ENCODE measurements around the gene ACSS1.

Gene ACSS1

DNA sequence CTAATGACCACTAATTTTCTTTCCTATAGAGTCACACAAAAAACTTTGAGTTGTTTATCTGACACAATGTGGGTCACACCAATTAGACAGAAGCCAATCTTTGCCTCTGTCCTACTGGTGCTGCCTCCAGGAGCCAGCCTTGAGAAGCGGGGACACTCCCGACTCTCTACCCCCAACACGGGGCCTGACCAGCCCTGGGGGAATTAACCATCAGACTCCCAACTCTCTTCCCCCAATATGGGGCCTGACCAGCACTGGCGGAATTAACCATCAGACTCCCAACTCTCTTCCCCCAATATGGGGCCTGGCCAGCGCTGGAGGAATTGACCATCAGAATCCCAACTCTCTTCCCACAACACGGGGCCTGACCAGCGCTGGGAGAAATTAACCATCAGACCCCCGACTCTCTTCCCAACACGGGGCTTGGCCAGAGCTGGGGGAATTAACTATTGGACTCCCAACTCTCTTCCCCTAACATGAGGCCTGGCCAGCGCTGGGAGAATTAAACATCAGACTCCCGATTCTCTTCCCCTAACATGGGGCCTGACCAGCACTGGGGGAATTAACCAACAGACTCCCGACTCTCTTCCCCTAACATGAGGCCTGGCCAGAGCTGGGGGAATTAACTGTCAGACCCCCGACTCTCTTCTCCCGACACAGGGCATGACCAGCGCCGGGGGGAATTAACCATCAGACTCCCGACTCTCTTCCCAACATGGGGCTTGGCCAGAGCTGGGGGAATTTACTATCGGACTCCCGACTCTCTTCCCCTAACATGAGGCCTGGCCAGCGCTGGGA, 96.4 kb downstream of the ACSS1 start:
- TF ChIP-seq SIN3A (IDR thresholded peaks at IDR 0.05; ENCODE audit: borderline replicate concordance, insufficient read depth, low read length) (no peak), POLR2AphosphoS5 (IDR thresholded peaks at IDR 0.05; ENCODE audit: low read depth, low read length) (no peak), FOXP2 (optimal IDR thresholded peaks at IDR 0.05; ENCODE audit: borderline replicate concordance, extremely low read depth, extremely low read length, insufficient read depth) (no peak), TAF1 (IDR thresholded peaks at IDR 0.05; ENCODE audit: borderline replicate concordance, insufficient read depth, low read length) (no peak)
- TF ChIP-seq, protein P1, sequence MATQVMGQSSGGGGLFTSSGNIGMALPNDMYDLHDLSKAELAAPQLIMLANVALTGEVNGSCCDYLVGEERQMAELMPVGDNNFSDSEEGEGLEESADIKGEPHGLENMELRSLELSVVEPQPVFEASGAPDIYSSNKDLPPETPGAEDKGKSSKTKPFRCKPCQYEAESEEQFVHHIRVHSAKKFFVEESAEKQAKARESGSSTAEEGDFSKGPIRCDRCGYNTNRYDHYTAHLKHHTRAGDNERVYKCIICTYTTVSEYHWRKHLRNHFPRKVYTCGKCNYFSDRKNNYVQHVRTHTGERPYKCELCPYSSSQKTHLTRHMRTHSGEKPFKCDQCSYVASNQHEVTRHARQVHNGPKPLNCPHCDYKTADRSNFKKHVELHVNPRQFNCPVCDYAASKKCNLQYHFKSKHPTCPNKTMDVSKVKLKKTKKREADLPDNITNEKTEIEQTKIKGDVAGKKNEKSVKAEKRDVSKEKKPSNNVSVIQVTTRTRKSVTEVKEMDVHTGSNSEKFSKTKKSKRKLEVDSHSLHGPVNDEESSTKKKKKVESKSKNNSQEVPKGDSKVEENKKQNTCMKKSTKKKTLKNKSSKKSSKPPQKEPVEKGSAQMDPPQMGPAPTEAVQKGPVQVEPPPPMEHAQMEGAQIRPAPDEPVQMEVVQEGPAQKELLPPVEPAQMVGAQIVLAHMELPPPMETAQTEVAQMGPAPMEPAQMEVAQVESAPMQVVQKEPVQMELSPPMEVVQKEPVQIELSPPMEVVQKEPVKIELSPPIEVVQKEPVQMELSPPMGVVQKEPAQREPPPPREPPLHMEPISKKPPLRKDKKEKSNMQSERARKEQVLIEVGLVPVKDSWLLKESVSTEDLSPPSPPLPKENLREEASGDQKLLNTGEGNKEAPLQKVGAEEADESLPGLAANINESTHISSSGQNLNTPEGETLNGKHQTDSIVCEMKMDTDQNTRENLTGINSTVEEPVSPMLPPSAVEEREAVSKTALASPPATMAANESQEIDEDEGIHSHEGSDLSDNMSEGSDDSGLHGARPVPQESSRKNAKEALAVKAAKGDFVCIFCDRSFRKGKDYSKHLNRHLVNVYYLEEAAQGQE (IDR thresholded peaks at IDR 0.05; ENCODE audit: insufficient read depth in 1 of 2, low read depth in 2 of 2, low read length in 2 of 2): no peak

DNA sequence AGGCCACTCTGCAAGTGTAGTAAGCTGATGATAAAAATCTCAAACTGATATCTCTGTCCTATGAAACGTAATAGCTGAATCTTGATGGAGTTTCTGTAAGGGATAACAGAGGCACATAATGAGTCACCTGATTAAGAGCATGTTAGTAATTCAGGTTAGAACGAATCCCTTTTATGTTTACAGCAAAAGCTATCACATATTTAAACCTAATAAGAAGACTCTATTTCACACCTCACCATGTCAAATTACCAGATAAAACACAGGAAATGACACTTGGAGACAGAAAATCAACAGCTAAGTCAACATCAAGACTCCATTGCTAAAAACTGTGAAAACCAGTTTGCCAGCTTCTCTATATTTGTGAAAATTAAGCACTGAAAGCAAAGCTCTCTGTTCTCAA, 97.1 kb downstream of the ACSS1 start:
- TF ChIP-seq SIN3A (IDR thresholded peaks at IDR 0.05; ENCODE audit: borderline replicate concordance, insufficient read depth, low read length) (no peak), TAF1 (IDR thresholded peaks at IDR 0.05; ENCODE audit: borderline replicate concordance, insufficient read depth, low read length) (no peak), FOXP2 (optimal IDR thresholded peaks at IDR 0.05; ENCODE audit: borderline replicate concordance, extremely low read depth, extremely low read length, insufficient read depth) (no peak), POLR2AphosphoS5 (IDR thresholded peaks at IDR 0.05; ENCODE audit: low read depth, low read length) (no peak)
- TF ChIP-seq, protein P1 (IDR thresholded peaks at IDR 0.05; ENCODE audit: insufficient read depth in 1 of 2, low read depth in 2 of 2, low read length in 2 of 2): no peak

DNA sequence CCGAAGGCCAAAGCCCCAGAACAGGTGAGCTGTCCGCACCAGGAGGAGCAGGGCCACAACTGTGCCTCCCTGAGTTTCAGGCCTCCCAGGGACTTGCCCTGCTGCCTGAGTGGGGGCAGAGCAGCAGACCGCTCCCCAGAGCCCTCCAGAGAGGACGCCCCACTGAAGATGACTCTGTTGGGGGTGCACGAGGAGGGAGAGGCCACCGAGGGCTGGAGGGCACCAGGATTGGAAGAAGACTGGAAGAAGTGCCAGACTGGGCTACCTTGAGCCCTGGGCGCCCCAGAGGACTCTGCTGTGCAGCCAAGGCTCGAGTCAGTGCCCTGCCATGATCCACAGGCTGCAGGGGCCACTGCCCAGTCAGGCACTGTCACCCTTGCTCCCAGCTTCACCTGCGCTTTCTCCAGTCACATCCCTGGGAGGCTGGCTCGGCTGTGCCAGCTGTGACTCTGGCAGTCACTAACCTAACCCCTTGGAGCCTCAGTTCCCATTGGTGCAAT, 97.6 kb downstream of the ACSS1 start:
- TF ChIP-seq FOXP2 (optimal IDR thresholded peaks at IDR 0.05; ENCODE audit: borderline replicate concordance, extremely low read depth, extremely low read length, insufficient read depth): no peak
- TF ChIP-seq, protein P1 (IDR thresholded peaks at IDR 0.05; ENCODE audit: insufficient read depth in 1 of 2, low read depth in 2 of 2, low read length in 2 of 2): no peak
- no peak for TF ChIP-seq SIN3A (IDR thresholded peaks at IDR 0.05; ENCODE audit: borderline replicate concordance, insufficient read depth, low read length)
- no peak for TF ChIP-seq TAF1 (IDR thresholded peaks at IDR 0.05; ENCODE audit: borderline replicate concordance, insufficient read depth, low read length)
- no peak for TF ChIP-seq POLR2AphosphoS5 (IDR thresholded peaks at IDR 0.05; ENCODE audit: low read depth, low read length)

DNA sequence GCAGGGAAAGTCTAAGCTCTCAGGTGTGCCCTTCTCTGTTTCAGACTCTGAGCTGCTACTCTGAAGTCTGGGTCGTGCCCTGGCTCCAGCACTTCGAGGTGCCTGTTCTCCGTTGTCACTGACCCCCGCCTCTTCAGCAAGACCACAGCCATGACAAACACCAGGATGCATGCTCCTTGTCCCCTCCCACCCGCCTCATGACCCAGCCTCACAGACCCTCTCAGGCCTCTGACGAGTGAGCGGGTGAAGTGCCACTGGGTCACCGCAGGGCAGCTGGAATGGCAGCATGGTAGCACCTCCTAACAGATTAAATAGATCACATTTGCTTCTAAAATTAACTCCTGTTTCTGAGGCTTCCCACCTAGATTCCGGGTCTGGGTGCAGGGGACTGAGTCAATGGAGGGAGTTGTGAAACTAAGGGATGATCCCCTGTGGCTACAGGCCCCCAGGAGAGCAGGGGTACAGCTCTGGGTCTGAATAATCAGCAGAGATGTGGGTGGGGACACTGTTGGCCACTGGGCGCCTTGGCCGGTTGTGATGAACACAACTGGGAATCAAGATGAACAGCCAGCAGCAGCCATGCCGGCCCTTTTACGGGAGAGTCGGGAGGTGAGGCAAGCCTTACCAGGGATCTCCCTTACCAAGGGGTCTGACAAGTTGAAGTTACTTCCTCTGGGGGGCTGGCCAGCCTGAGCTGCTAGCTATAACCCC, 98.2 kb downstream of the ACSS1 start:
- TF ChIP-seq FOXP2 (optimal IDR thresholded peaks at IDR 0.05; ENCODE audit: borderline replicate concordance, extremely low read depth, extremely low read length, insufficient read depth) (no peak), TAF1 (IDR thresholded peaks at IDR 0.05; ENCODE audit: borderline replicate concordance, insufficient read depth, low read length) (no peak), POLR2AphosphoS5 (IDR thresholded peaks at IDR 0.05; ENCODE audit: low read depth, low read length) (no peak), SIN3A (IDR thresholded peaks at IDR 0.05; ENCODE audit: borderline replicate concordance, insufficient read depth, low read length) (no peak)
- TF ChIP-seq, protein P1 (IDR thresholded peaks at IDR 0.05; ENCODE audit: insufficient read depth in 1 of 2, low read depth in 2 of 2, low read length in 2 of 2): no peak

Data from PFSK-1 (cell line).